Subcutaneous abdominal adipose tissue (tissue), 5 donors: Measurements from ENCODE around the gene UXS1.

Source experiments
- H3K27ac ChIP-seq: one replicate; pipeline ENCODE4 v1.7.0; 2013; ENCODE audit warnings: low read depth, mild to moderate bottlenecking, inconsistent platforms, low read length, moderate library complexity
- H3K27me3 ChIP-seq, 5 donors: one replicate each; pipeline ENCODE4 v1.7.0; 2013; ENCODE audit warnings: low read length in 5 of 5, inconsistent platforms in 1 of 5; ENCODE audit not compliant: control insufficient read depth in 5 of 5, insufficient read depth in 4 of 5
- H3K36me3 ChIP-seq, 5 donors: one replicate each; pipeline ENCODE4 v1.7.0; 2013; ENCODE audit warnings: low read length in 5 of 5; ENCODE audit not compliant: control insufficient read depth in 5 of 5, insufficient read depth in 5 of 5
- H3K4me1 ChIP-seq, 5 donors: one replicate each; pipeline ENCODE4 v1.7.0; 2013; ENCODE audit warnings: low read length in 5 of 5, mild to moderate bottlenecking in 3 of 5, moderate library complexity in 1 of 5; ENCODE audit not compliant: control insufficient read depth in 5 of 5, insufficient read depth in 5 of 5
- H3K4me3 ChIP-seq, 5 donors: one replicate each; pipeline ENCODE4 v1.7.0; 2013; ENCODE audit warnings: low read length in 5 of 5, low read depth in 1 of 5
- H3K9ac ChIP-seq, 5 donors: one replicate each; pipeline ENCODE4 v1.7.0; 2013; ENCODE audit warnings: low read length in 5 of 5, mild to moderate bottlenecking in 4 of 5, moderate library complexity in 3 of 5
- H3K9me3 ChIP-seq, 5 donors: one replicate each; pipeline ENCODE4 v1.7.0; 2013; ENCODE audit warnings: low read length in 5 of 5; ENCODE audit not compliant: control insufficient read depth in 5 of 5
- donor health status: healthy.
- donor health status: healthy.
- donor health status: healthy.
- donor health status: healthy.
- donor health status: healthy.

UXS1 gene

GRCh38 chr2:106096299-106097037, 97.6 kb downstream of the UXS1 start:
- Histone ChIP-seq H3K4me1 (peaks cover 0 to 9% (median 0%) of the 10 kb centered on the region in 5 donors), H3K36me3 (peaks cover 2 to 40% (median 23%) of the 10 kb centered on the region in 5 donors), H3K4me3 (no peak overlapping the region), H3K9me3 (no peaks in the 10 kb centered on the region), H3K27me3 (no peaks in the 10 kb centered on the region), H3K9ac (no peak overlapping the region), H3K27ac (no peak overlapping the region)

GRCh38 chr2:106095478-106096298, 98.4 kb downstream of the UXS1 start:
- peaks cover 0 to 9% (median 0%) of the 10 kb centered on the region in 5 donors for H3K4me1 ChIP-seq
- H3K36me3 ChIP-seq, result peaks cover 2 to 37% (median 21%) of the 10 kb centered on the region in 5 donors
- no peak overlapping the region for H3K27ac ChIP-seq
- no peaks in the 10 kb centered on the region for H3K27me3 ChIP-seq
- peak overlapping the region in 1 of 5 donors; percentile 1 for H3K9ac ChIP-seq
- no peaks in the 10 kb centered on the region for H3K9me3 ChIP-seq
- H3K4me3 ChIP-seq, result peak overlapping the region in 1 of 5 donors; percentile 4

- Histone ChIP-seq H3K9ac (no peak overlapping the region), H3K36me3 (peaks cover 2 to 25% (median 14%) of the 10 kb centered on the region in 5 donors), H3K9me3 (no peaks in the 10 kb centered on the region), H3K27me3 (no peaks in the 10 kb centered on the region), H3K4me1 (peaks cover 0 to 9% (median 0%) of the 10 kb centered on the region in 5 donors), H3K4me3 (no peak overlapping the region), H3K27ac (no peak overlapping the region)
These were observed 99.8 kb downstream of the UXS1 start for GRCh38 chr2:106094131-106094841.

GRCh38 chr2:106090916-106091618, 103.0 kb downstream of the UXS1 start:
- H3K27me3 ChIP-seq, result no peaks in the 10 kb centered on the region
- H3K27ac ChIP-seq, result no peak overlapping the region
- peaks cover 0 to 9% (median 0%) of the 10 kb centered on the region in 5 donors for H3K4me1 ChIP-seq
- H3K9me3 ChIP-seq, result no peaks in the 10 kb centered on the region
- no peak overlapping the region for H3K4me3 ChIP-seq
- peaks cover under 1 to 10% (median 4%) of the 10 kb centered on the region in 5 donors for H3K36me3 ChIP-seq
- no peak overlapping the region for H3K9ac ChIP-seq

GRCh38 chr2:106089611-106090010, 104.5 kb downstream of the UXS1 start:
- no peak overlapping the region for H3K27ac ChIP-seq
- no peaks in the 10 kb centered on the region for H3K27me3 ChIP-seq
- H3K4me3 ChIP-seq, result no peak overlapping the region
- H3K9ac ChIP-seq, result no peak overlapping the region
- H3K9me3 ChIP-seq, result no peaks in the 10 kb centered on the region
- peaks cover 0 to 5% (median 4%) of the 10 kb centered on the region in 5 donors for H3K4me1 ChIP-seq
- peaks cover 0 to 4% (median 0%) of the 10 kb centered on the region in 5 donors for H3K36me3 ChIP-seq

GRCh38 chr2:106085181-106085940, 108.7 kb downstream of the UXS1 start:
- no peaks in the 10 kb centered on the region for H3K9me3 ChIP-seq
- peaks cover 0 to 4% (median 0%) of the 10 kb centered on the region in 5 donors for H3K4me1 ChIP-seq
- H3K27me3 ChIP-seq, result no peaks in the 10 kb centered on the region
- no peak overlapping the region for H3K27ac ChIP-seq
- H3K36me3 ChIP-seq, result no peaks in the 10 kb centered on the region
- no peak overlapping the region for H3K4me3 ChIP-seq
- H3K9ac ChIP-seq, result no peak overlapping the region

GRCh38 chr2:106080959-106081358, 113.1 kb downstream of the UXS1 start:
- Histone ChIP-seq H3K27me3 (no peaks in the 10 kb centered on the region), H3K9ac (no peak overlapping the region), H3K4me3 (no peak overlapping the region), H3K4me1 (peaks cover 0 to 4% (median 0%) of the 10 kb centered on the region in 5 donors), H3K27ac (no peak overlapping the region), H3K36me3 (no peaks in the 10 kb centered on the region), H3K9me3 (no peaks in the 10 kb centered on the region)

- H3K27ac ChIP-seq, result no peak overlapping the region
- H3K9ac ChIP-seq, result no peak overlapping the region
- no peaks in the 10 kb centered on the region for H3K27me3 ChIP-seq
These were observed 116.0 kb downstream of the UXS1 start for GRCh38 chr2:106078096-106078495.

GRCh38 chr2:106076941-106077340, 117.2 kb downstream of the UXS1 start:
- H3K27ac ChIP-seq, result no peak overlapping the region

More at GRCh38 chr2:106078096-106078495, 116.0 kb downstream of the UXS1 start:
- Histone ChIP-seq H3K9me3 (no peaks in the 10 kb centered on the region), H3K4me1 (peaks cover 0 to 12% (median 0%) of the 10 kb centered on the region in 5 donors), H3K4me3 (no peak overlapping the region), H3K36me3 (no peaks in the 10 kb centered on the region)

More at GRCh38 chr2:106076941-106077340, 117.2 kb downstream of the UXS1 start:
- Histone ChIP-seq H3K4me3 (no peak overlapping the region), H3K4me1 (peaks cover 0 to 19% (median 0%) of the 10 kb centered on the region in 5 donors), H3K9me3 (no peaks in the 10 kb centered on the region), H3K27me3 (no peaks in the 10 kb centered on the region), H3K9ac (no peak overlapping the region), H3K36me3 (no peaks in the 10 kb centered on the region)
